Skeletal muscle tissue (tissue), 4 donors: Measurements from ENCODE around the gene FHOD1. TPM values are rescaled to one million over a fixed set of nuclear protein-coding genes. Genes with fewer than 3 reads are reported as not detected.

Experiments used
- H3K27ac ChIP-seq: one replicate; pipeline ENCODE4 v1.7.0; 2013; ENCODE audit warnings: mild to moderate bottlenecking, low read depth, low read length, inconsistent platforms
- H3K27me3 ChIP-seq, 3 donors: one replicate each; pipeline ENCODE4 v1.7.0; 2013; ENCODE audit warnings: low read length in 3 of 3; ENCODE audit not compliant: control insufficient read depth in 3 of 3, insufficient read depth in 3 of 3
- H3K36me3 ChIP-seq, 3 donors: one replicate each; pipeline ENCODE4 v1.7.0; 2013; ENCODE audit warnings: low read length in 3 of 3; ENCODE audit not compliant: control insufficient read depth in 3 of 3, insufficient read depth in 3 of 3
- H3K4me1 ChIP-seq, 3 donors: one replicate each; pipeline ENCODE4 v1.7.0; 2013; ENCODE audit warnings: low read length in 3 of 3, mild to moderate bottlenecking in 3 of 3; ENCODE audit not compliant: control insufficient read depth in 3 of 3, insufficient read depth in 3 of 3
- H3K4me3 ChIP-seq, 3 donors: one replicate each; pipeline ENCODE4 v1.7.0; 2013; ENCODE audit warnings: low read length in 3 of 3
- H3K9ac ChIP-seq, 3 donors: one replicate each; pipeline ENCODE4 v1.7.0; 2013; ENCODE audit warnings: low read length in 3 of 3, mild to moderate bottlenecking in 3 of 3, moderate library complexity in 2 of 3, low read depth in 1 of 3
- H3K9me3 ChIP-seq, 3 donors: one replicate each; pipeline ENCODE4 v1.7.0; 2013; ENCODE audit warnings: low read length in 3 of 3; ENCODE audit not compliant: control insufficient read depth in 3 of 3
- total RNA-seq: library from RNA; depleted of rRNA; stranded (reverse); fragments of >200 nt; gene quantifications from one replicate; pipeline ENCODE4 v1.2.3, GENCODE V29; 2014
- donor health status: Osteomylitis.

Gene FHOD1
- total RNA-seq, 1 donor from 2014 or later = 5.2 TPM

GRCh38 chr16:67283826-67284555 is 36.7 kb upstream of the FHOD1 start:
- H3K9me3 ChIP-seq = no peaks in the 10 kb centered on the region
- H3K36me3 ChIP-seq = no peaks in the 10 kb centered on the region
- H3K4me1 ChIP-seq = peaks cover 0 to 7% (median 5%) of the 10 kb centered on the region in 3 donors
- H3K27me3 ChIP-seq = no peaks in the 10 kb centered on the region
- H3K4me3 ChIP-seq = no peak overlapping the region
- no peak overlapping the region for H3K27ac ChIP-seq
- peak overlapping the region in 1 of 3 donors; percentile 45 for H3K9ac ChIP-seq

DNA sequence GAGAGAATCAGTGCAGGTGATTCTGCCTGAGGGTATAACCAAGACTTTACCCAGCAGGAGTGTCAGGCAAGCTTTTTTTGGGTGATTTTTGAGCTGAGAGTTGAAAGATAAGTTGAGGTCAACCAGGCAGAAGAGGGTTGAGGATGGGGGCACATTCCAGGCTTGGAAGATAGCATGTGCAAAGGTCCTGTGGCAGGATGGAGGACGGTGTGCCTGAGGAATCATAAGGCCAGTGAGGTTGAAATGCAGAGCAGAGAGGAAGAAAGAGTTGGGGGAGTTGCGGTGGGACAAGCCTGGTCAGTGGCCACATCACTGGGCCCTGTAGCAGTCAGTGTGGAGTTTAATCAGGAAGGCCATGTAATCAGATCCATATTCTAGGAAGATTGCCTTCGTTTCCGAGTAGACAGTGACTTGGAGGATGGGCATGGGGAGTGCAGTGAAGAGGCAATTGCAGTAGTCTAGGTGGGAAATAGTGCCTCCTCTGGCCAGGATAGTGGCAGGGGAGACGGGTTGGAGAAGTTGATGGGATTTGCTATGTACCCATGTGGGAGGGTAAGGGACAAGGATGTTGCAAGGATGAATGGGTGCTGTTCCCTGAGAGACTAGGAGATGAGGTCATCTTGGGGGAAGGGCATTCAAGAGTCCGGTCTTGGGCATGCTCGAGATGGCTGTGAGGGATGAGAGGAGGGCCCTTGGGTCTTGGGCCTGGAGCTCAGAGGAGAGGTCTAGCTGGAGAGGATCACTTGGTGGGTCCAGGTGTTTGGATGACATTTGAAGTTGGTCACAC is 36.0 kb upstream of the FHOD1 start:
- H3K27ac ChIP-seq = no peak overlapping the region

GRCh38 chr16:67282447-67282805 is 35.1 kb upstream of the FHOD1 start:
- H3K4me3 ChIP-seq = no peak overlapping the region
- H3K36me3 ChIP-seq = no peaks in the 10 kb centered on the region
- H3K27me3 ChIP-seq = no peaks in the 10 kb centered on the region
- H3K27ac ChIP-seq = no peak overlapping the region
- H3K4me1 ChIP-seq = peaks cover 0 to 19% (median 14%) of the 10 kb centered on the region in 3 donors
- H3K9ac ChIP-seq = no peak overlapping the region
- no peaks in the 10 kb centered on the region for H3K9me3 ChIP-seq

More for the DNA sequence above, 36.0 kb upstream of the FHOD1 start:
- Histone ChIP-seq H3K9ac (no peak overlapping the region), H3K27me3 (no peaks in the 10 kb centered on the region), H3K4me3 (no peak overlapping the region), H3K4me1 (peaks cover 0 to 12% (median 11%) of the 10 kb centered on the region in 3 donors), H3K9me3 (no peaks in the 10 kb centered on the region), H3K36me3 (no peaks in the 10 kb centered on the region)

DNA sequence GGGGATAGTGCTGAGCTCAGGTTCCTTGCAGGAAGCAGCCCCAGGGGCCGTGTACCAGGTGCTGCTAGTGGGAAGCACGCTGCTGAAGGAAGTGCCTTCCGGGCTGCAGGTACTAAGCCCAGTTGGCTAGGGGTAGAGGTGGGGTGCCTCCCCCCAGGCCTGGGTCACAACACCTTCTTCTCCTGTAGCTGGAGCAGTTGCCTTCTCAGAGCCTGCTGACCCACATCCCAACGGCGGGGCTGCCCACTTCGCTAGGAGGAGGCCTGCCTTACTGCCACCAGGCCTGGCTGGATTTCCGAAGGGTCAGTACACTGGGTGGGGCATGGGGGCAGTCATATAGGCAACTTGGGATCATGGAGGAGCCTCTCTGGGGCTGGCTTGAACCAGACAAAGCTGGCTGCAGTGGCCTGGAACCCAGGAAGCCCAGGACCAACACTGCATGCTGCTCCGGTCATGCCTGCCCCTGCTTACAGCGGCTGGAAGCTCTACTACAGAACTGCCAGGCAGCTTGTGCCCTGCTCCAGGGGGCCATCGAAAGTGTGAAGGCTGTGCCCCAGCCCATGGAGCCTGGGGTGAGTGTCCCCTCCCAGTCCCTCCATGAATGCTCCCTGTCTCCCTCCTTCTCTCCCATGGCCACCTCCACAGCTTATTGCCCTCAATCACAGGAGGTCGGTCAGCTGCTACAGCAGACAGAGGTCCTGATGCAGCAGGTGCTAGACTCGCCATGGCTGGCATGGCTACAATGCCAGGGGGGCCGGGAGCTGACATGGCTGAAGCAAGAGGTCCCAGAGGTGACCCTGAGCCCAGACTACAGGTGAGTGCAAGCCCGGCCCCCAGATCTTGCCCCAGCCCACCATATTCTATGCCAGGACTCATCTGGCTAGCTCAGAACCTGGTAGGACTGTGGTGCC is 34.5 kb upstream of the FHOD1 start:
- no peaks in the 10 kb centered on the region for H3K36me3 ChIP-seq
- no peak overlapping the region for H3K27ac ChIP-seq
- no peaks in the 10 kb centered on the region for H3K9me3 ChIP-seq
- no peaks in the 10 kb centered on the region for H3K27me3 ChIP-seq
- H3K9ac ChIP-seq = no peak overlapping the region
- no peak overlapping the region for H3K4me3 ChIP-seq
- H3K4me1 ChIP-seq = peaks cover 0 to 20% (median 15%) of the 10 kb centered on the region in 3 donors

DNA sequence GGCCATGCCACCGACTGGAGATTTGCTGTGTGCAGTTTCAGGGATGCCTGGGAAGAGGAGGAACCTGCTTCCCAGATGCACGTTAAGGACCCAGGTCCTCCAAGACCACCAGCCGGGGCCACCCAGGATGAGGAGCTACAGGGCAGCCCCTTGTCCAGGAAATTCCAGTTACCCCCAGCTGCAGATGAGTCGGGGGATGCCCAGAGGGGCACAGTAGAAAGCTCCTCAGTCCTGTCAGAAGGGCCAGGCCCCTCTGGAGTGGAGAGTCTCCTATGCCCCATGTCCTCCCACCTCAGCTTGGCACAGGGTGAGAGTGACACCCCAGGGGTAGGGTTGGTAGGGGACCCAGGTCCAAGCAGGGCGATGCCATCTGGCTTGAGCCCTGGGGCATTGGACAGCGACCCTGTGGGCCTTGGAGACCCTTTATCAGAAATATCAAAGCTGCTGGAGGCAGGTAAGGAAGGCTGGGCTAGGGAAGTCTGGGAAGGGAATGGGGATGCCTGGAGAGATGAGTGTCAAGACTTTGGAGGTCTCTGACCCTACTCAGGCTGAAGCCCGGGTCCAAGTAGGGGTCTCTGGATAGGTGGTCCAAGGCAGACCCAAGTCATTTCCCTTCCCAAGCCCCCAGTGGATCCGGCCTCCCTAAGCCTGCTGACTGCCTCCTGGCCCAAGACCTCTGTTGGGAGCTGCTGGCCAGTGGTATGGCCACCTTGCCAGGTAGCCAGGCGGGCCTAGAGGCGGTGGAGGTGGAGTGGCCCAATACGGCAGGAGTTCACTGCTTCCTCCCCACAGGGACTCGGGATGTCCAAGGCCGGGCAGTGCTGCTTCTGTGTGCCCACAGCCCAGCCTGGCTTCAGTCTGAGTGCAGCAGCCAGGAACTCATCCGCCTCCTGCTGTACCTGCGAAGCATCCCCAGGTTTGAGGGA is 33.1 kb upstream of the FHOD1 start:
- peak overlapping the region in 1 of 3 donors; percentile 54 for H3K4me3 ChIP-seq
- H3K27me3 ChIP-seq = no peaks in the 10 kb centered on the region
- H3K9ac ChIP-seq = peak overlapping the region in 1 of 3 donors; percentile 45
- H3K9me3 ChIP-seq = no peaks in the 10 kb centered on the region
- no peak overlapping the region for H3K27ac ChIP-seq
- peaks cover 0 to 20% (median 17%) of the 10 kb centered on the region in 3 donors for H3K4me1 ChIP-seq
- no peaks in the 10 kb centered on the region for H3K36me3 ChIP-seq

DNA sequence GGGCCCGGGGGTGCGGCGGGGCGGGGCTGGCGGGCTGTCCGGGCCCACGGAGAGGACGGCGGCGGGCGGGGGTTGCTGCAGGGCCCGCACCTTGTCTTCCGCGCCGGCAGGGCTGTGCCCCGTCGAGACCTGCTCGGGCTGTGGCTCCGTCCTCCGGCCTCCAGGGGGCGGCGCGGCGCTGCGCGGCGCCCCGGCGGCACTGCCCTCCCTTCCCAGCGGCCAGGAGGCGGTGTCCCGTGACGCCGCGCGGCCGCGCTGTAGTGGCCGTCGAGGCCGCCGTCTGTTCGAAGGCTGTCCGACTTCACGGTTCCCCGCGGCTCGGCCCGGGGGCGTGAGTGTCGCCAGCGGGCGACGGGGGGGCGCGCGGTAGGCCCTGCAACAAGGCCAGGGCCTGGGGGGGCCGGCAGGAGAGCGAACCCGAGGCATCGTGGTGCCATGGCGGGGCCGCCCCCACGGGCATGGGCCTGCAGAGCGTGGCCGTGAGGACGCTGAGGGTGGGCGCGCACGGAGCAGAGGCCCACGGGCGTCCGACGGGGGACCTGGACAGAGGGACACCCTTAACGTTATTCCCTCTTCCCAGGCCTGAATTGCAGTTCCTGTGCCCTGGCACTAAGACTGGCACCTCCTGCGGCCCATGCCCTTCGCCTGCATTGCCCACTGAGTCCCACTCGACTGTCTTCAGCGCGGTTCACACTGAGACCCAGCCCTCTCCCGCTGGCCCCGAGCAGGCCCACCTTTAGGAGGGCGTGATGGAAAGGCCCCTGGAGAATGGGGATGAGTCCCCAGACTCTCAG is 32.2 kb upstream of the FHOD1 start, which contains the start of gene PLEKHG4:
Gene PLEKHG4, plus strand, starts transcription at position 237 of the 794 bp plus-strand sequence. Its CDS starts 513 bp downstream, at position 750.
- Histone ChIP-seq H3K4me3 (peak within 1 kb of the TSS; percentile 54 to 61 (median 58)), H3K27me3 (no peaks in the 10 kb centered on the region), H3K27ac (peak within 1 kb of the TSS; percentile 52), H3K9ac (peak within 1 kb of the TSS; percentile 27 to 54 (median 38)), H3K9me3 (no peaks in the 10 kb centered on the region), H3K36me3 (no peaks in the 10 kb centered on the region), H3K4me1 (peaks cover 0 to 17% (median 14%) of the 10 kb centered on the region in 3 donors)

DNA sequence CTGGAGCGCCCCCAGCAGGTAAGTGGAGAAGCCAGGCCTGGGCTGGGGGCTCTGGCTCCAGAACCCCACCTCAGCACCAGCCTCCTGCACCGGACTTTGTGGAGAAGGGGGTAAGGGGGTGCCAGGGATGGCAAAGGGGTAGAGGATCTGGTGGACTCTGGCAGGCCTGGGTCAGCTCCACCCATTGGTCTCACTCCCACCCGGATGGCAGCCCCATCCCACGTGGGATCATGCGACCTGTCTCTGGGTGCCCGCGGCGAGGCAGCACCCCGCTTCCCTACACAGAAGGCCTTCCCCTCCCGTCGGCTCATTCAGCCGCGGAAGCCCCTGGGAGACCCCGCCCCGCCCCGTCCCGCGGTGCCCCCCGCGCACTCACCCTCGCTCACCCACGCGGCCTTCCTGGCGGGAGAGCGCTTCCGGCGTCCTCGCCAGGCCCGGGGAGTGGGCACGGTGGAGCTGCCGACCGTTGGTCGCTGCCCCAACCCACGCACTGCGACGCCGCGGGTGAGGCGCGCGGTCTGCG is 31.6 kb upstream of the FHOD1 start:
- Histone ChIP-seq H3K9ac (peak overlapping the region; percentile 27 to 54 (median 38)), H3K4me3 (peak overlapping the region; percentile 52 to 61 (median 58)), H3K9me3 (no peaks in the 10 kb centered on the region), H3K27ac (peak overlapping the region; percentile 52), H3K27me3 (no peaks in the 10 kb centered on the region), H3K4me1 (peaks cover 0 to 16% (median 14%) of the 10 kb centered on the region in 3 donors), H3K36me3 (no peaks in the 10 kb centered on the region)

- Histone ChIP-seq H3K9me3 (no peaks in the 10 kb centered on the region), H3K9ac (peak overlapping the region; percentile 27 to 54 (median 38)), H3K36me3 (no peaks in the 10 kb centered on the region), H3K27me3 (no peaks in the 10 kb centered on the region), H3K27ac (peak overlapping the region; percentile 52), H3K4me3 (peak overlapping the region; percentile 52 to 61 (median 58)), H3K4me1 (peaks cover 0 to 16% (median 14%) of the 10 kb centered on the region in 3 donors)
Measured at GRCh38 chr16:67277999-67278772, 30.9 kb upstream of the FHOD1 start.
